Stimulated activated CD8-positive, alpha-beta memory T cell treated with anti-CD3 and anti-CD28 coated beads, Interleukin-2, amount 100 ng/mL, for 1 hour (primary cell): ENCODE results near the gene PDK2.

Source experiments
- DNase-seq, 2 donors: peaks; one replicate each; pipeline ENCODE4 v3.0.0-alpha.2; 2020; ENCODE audit warnings: low read depth in 2 of 2

The PDK2 gene

DNA sequence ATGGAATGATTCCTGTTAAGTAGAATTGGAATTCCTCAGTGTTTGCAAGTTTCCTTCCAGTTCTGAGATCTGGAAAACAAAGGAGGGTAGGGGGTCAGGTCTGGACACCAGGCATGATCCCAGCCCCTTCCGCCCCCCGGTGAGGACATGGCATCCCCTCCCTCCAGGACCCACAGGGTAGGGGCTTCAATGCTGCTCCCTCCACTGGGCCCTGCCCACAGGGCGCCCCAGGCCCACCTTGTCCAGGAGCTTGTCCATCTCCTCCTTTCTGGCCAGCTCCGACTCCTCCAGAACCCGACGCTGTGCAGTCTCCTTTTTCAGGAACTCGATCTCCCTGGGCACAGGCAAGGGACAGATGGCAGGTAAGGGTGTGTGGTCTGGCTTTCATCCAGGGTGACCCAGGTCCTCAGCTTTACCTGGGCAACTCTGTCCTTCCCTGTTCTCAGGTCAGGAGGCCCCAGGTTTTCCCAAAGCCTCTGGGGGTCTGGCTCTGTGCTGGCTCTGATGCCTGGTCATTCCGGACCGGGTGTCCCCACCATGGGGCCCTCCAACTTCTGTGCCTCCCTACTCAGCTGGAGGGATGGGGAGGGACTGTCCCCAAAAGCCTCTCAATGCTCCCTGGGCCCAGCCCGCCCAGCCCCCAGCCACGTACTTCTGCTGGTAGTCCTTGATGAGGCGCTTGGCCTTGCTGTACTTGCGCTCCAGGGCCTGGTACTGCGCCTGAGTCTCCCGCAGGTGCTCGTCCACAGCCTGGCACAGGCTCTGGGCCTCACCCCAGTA lies 40.4 kb downstream of the PDK2 start:
- DNase-seq = no peak

GRCh38 chr17:50136096-50136687 lies 41.0 kb downstream of the PDK2 start:
- no peak for DNase-seq

GRCh38 chr17:50137042-50137441 lies 41.9 kb downstream of the PDK2 start:
- DNase-seq = no peak

DNA sequence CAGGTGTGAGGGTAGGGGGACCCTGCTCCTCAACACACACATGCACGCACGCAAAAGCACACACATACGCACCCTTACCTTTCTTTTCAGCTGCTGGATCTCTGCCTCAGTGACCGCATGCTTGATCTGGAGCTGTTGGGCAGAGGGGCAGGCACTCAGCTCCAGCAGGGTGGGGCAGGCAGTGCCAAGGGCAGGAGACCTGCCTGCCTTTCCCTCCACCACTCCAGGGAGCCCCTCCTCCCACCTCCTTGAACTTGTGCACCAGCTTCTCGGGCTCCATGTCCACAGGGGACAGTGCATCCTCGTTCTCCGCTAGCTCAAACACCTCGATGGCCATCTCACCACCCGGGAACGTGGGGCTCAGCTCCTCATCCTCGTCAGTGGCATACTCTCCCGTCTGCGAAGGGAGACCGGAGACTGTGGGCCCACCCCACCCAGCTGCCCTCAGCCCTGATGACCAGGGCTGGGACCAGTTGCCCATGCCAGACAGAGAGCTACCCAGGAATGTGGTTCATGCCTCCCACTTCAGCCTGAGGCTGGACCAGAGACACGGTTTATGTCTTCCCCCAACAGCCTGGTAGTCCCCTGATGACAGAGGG lies 44.1 kb downstream of the PDK2 start:
- no peak for DNase-seq

- DNase-seq = peak; percentile 64 to 70
These were observed 45.1 kb downstream of the PDK2 start for GRCh38 chr17:50139950-50140885.

DNA sequence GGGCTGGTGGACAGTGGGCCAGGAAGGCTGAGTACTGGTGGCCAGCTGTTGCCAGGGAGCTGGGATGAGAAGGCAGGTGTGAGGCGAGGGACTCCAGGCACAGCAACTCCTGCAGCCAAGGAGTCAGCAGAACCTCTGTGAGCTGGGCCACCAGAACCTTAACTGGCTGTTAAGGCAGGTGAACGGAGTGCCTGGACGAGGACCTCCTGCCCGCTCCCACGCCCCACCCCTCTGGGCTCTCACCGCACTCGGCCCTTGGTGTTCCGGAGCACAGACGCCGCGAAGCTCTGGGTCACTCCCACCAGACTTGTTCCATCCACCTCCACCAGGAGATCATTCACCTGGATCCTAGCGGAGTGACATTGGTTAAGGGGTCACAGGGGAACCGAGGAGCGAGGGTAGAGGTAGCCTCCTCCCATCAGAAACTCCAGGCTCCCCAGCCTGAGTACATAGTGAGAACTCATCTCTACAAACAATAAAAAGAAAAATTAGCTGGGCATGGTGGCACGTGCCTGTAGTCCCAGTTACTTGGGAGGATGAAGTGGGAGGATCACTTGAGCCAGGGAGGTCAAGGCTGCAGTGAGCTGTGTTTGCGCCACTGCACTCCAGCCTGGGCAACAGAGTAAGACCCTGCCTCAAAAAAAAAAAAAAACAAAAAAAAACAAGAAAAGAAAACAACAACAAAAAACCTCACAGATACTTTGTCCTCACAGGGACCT lies 46.0 kb downstream of the PDK2 start:
- no peak for DNase-seq

- DNase-seq = no peak
These were observed 46.6 kb downstream of the PDK2 start for GRCh38 chr17:50141745-50142110.

DNA sequence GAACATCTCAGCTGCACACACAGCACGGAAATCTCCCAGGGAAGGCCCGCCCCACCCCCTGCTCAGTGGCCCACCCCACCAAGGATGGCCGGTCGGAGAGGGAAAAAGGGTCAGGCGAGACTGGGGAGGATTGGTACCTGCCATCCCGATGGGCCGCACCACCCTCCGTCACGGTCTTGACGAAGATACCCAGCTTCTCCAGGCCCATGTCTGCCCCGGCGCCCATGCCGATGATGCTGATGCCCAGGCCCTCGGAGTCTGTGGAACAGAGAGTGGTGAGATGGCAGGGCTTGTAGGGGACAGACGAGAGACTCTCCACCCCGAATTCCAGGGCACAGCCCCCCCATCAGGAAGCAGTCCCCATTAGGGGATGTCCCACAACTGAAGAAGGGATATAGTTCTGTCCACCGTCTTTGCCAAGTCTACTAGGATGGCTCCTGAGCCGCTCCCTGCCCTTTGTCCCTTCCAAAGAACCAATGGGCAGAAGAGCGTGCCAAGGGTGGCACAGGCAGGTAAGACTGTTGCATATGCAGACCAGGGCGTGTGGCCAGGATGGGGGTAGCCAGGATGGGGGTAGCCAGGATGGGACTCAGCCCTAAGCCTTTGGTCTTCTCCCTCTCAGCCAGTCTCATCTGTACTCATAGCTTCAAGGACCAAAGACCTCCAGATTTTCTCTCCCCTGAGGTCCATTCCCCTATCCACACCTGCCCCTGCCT lies 48.5 kb downstream of the PDK2 start:
- DNase-seq = no peak

GRCh38 chr17:50144355-50144754 lies 49.2 kb downstream of the PDK2 start:
- no peak for DNase-seq

- DNase-seq = no peak
These were observed 49.8 kb downstream of the PDK2 start for GRCh38 chr17:50144845-50145531.

- no peak for DNase-seq
These were observed 50.5 kb downstream of the PDK2 start for GRCh38 chr17:50145532-50146229.

DNA sequence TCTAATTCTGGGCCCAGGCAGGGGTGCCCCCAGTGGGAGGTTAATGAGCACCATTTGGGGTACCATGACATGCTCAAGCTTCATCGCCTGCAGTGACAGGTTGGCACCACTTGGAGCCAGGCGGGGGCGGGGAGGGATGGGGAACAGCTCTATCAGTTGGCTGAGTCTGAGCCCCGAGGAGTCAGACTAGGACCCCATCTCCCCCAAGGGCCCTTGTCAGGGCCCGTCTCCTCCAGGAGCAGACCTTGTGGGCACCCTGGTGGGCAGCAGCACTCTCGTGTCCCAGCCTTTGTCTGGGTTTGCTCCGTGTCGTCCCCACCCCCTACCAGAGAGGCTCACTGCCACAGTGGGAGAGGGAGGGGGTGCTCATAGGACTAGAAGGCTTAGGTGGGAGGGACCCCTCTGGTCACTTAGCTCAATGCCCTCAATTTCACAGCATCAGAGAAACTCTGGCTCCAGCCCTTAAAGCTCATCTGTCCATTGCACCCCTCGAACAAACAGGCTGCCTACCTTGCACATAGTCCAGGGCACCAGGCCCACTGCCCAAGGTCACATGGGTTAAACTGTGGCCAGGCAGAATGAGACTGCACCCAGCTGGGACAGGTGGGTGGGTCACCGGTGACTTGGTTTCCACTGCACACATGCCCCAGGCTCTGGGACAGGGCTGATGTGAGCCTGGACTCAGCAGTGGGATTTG lies 51.2 kb downstream of the PDK2 start:
- no peak for DNase-seq

GRCh38 chr17:50146927-50147665 lies 51.9 kb downstream of the PDK2 start:
- DNase-seq = no peak

DNA sequence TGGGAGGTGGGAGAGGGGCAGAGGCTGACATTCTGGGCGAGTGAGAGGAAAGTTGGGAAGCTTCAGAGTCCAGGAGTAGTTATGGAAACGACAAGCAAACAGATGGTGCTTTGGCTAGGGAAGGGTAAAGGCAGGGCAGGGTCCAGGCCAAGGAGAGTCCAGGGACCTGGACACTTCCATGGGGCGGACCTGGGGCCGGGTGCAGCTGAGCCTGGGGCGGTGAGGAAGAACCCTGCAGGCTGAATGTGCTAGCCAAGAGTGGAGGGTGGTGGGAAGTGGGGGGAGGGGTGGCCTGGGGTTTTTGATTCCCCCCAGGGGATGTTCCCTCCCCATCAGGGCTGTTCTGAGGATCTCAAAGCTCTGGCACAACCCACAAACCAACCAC lies 52.7 kb downstream of the PDK2 start:
- DNase-seq = no peak

DNA sequence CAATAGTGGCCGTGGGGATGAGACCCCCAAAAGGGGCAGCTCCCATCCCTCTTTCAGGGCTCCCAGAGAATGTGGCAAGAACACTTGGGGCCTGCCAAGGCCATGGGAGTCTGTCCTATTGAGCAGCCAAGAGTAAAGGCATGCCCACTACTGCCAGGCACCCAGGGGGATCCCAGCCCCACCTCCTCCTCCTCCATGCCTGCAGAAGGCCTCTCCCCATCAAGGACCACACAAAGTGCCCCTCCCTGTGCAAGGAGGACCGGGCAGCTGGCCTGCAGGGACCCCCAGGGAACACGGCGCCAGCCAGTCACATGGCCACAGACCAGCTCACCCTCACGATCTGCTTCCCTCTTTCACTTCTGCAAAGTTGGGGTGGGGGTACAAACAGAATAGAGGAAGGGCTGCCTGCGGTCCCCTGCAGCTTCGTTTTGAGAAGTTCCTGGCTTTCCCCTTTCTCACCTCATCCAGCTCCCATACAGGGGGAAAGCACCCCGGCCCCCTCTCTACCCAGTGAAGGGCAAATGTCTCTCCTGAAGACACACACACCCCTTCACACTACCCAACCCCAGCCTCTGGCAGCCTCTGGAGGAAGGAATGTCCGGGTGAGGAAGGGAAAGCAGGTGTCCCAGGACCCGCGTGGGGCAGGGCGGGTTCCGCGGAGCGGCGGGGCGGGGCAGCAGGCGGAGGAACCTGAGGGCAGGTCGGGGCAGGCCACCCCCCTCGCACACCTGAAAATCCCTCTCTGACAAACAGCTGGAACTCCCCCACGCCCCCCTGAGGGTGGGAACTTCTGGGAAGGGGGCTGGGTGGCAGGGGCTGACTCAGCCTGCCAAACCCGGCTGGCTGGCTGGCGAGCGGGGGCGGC lies 53.3 kb downstream of the PDK2 start:
- peak; percentile 48 to 56 for DNase-seq

- DNase-seq = no peak
These were observed 53.9 kb downstream of the PDK2 start for GRCh38 chr17:50149091-50149416.
